Gastroesophageal sphincter (tissue), 3 donors: Measurements from ENCODE around the gene THBS3.
"Not testable (repeated sequence)": the region's sequence is repeated elsewhere in the genome, so short reads cannot be mapped to it uniquely, and the experiment has no call there.

Experiments used
- POLR2A ChIP-seq, 2 donors: fragments of 450-650 bp; IDR thresholded peaks; one replicate each; pipeline ENCODE4 v1.6.1; 2017; ENCODE audit warnings: antibody characterized with exemption in 2 of 2, mild to moderate bottlenecking in 2 of 2, moderate library complexity in 1 of 2
- POLR2AphosphoS5 ChIP-seq: sonication (generic); formaldehyde crosslinking; IDR thresholded peaks from one replicate; pipeline ENCODE4 v1.6.1; 2017; ENCODE audit warnings: antibody characterized with exemption
- TF ChIP-seq, protein P1 (sequence below), 4 experiments: fragments of 200-600 bp in 2 of 4; fragments of 450-650 bp in 2 of 4; sonication (generic) in 1 of 4; IDR thresholded peaks; one replicate each; pipeline ENCODE4 v1.5.1; 2017 to 2019; ENCODE audit warnings: antibody characterized with exemption in 4 of 4, mild to moderate bottlenecking in 2 of 4, moderate library complexity in 2 of 4

DNA sequence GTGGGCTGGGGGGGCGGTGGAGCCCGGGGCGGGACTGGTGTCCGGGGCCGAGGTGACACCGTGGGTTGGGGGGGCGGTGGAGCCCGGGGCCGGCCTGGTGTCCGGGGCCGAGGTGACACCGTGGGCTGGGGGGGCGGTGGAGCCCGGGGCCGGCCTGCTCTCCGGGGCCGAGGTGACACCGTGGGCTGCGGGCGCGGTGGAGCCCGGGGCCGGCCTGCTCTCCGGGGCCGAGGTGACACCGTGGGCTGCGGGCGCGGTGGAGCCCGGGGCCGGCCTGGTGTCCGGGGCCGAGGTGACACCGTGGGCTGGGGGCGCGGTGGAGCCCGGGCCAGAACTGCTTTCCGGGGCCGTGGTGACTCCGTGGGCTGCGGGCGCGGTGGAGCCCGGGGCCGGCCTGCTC, 17.8 kb downstream of the THBS3 start:
- TF ChIP-seq POLR2AphosphoS5; POLR2A (IDR thresholded peaks at IDR 0.05): not testable (repeated sequence)
- TF ChIP-seq, protein P1, sequence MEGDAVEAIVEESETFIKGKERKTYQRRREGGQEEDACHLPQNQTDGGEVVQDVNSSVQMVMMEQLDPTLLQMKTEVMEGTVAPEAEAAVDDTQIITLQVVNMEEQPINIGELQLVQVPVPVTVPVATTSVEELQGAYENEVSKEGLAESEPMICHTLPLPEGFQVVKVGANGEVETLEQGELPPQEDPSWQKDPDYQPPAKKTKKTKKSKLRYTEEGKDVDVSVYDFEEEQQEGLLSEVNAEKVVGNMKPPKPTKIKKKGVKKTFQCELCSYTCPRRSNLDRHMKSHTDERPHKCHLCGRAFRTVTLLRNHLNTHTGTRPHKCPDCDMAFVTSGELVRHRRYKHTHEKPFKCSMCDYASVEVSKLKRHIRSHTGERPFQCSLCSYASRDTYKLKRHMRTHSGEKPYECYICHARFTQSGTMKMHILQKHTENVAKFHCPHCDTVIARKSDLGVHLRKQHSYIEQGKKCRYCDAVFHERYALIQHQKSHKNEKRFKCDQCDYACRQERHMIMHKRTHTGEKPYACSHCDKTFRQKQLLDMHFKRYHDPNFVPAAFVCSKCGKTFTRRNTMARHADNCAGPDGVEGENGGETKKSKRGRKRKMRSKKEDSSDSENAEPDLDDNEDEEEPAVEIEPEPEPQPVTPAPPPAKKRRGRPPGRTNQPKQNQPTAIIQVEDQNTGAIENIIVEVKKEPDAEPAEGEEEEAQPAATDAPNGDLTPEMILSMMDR (IDR thresholded peaks at IDR 0.05), result not testable (repeated sequence)
